GM23338 (cell line): ENCODE measurements around the gene TBX1. TPM values are rescaled to one million over a fixed set of nuclear protein-coding genes. Genes with fewer than 3 reads are reported as not detected.

Experiments
- ATAC-seq: fragments of 200-7000 bp; cut with Tn5 transposase; 3 replicates; pipeline ENCODE4 v1.9.1; 2020
- DNase-seq: peaks from one replicate; pipeline ENCODE4 v3.0.0-alpha.2; 2015; ENCODE audit warnings: low spot score
- H2AFZ ChIP-seq: fragments of 200-600 bp; sonication (generic); 2 replicates; pipeline ENCODE4 v1.8.0; 2016; ENCODE audit warnings: antibody characterized with exemption, mild to moderate bottlenecking, moderate library complexity
- H3F3A ChIP-seq: fragments of 200-600 bp; sonication (generic); replicated peaks from 2 replicates; pipeline ENCODE4 v1.8.0; 2017; ENCODE audit warnings: antibody characterized with exemption, mixed run types, low read depth
- H3K27ac ChIP-seq: fragments of 200-600 bp; sonication (generic); 2 replicates; pipeline ENCODE4 v1.6.1; 2016; ENCODE audit warnings: low read depth
- H3K27me3 ChIP-seq: fragments of 200-600 bp; sonication (generic); 2 replicates; pipeline ENCODE4 v1.8.0; 2016; ENCODE audit warnings: mild to moderate bottlenecking, mixed run types, moderate library complexity; ENCODE audit not compliant: insufficient read depth
- H3K36me3 ChIP-seq: fragments of 200-600 bp; sonication (generic); 2 replicates; pipeline ENCODE4 v1.8.0; 2016; ENCODE audit warnings: mild to moderate bottlenecking; ENCODE audit not compliant: insufficient read depth
- H3K4me1 ChIP-seq: fragments of 200-600 bp; sonication (generic); 2 replicates; pipeline ENCODE4 v1.8.0; 2016; ENCODE audit warnings: mild to moderate bottlenecking, moderate library complexity; ENCODE audit not compliant: insufficient read depth
- H3K4me2 ChIP-seq: fragments of 200-600 bp; sonication (generic); 2 replicates; pipeline ENCODE4 v1.7.1; 2017; ENCODE audit warnings: mixed run types
- H3K4me3 ChIP-seq: fragments of 200-600 bp; sonication (generic); 2 replicates; pipeline ENCODE4 v1.6.1; 2016; ENCODE audit warnings: mixed run types
- H3K79me2 ChIP-seq: fragments of 200-600 bp; sonication (generic); replicated peaks from 2 replicates; pipeline ENCODE4 v1.8.0; 2017; ENCODE audit warnings: mild to moderate bottlenecking; ENCODE audit not compliant: insufficient read depth
- H3K9me2 ChIP-seq: fragments of 200-600 bp; sonication (generic); 2 replicates; pipeline ENCODE4 v1.8.0; 2017; ENCODE audit not compliant: insufficient read depth
- H4K20me1 ChIP-seq: fragments of 200-600 bp; sonication (generic); replicated peaks from 2 replicates; pipeline ENCODE4 v1.8.0; 2017; ENCODE audit warnings: mild to moderate bottlenecking; ENCODE audit not compliant: insufficient read depth
- H3K27ac Mint-ChIP-seq: 2 replicates; pipeline ENCODE4 v1.8.0; 2020; ENCODE audit warnings: inconsistent platforms, mild to moderate bottlenecking, moderate library complexity, mixed read lengths
- H3K27me3 Mint-ChIP-seq: 3 replicates; pipeline ENCODE4 v1.8.0; 2022; ENCODE audit warnings: low read depth, mild to moderate bottlenecking, moderate library complexity, mixed read lengths, inconsistent platforms; ENCODE audit not compliant: insufficient read depth, poor library complexity
- H3K36me3 Mint-ChIP-seq: 3 replicates; pipeline ENCODE4 v1.8.0; 2021; ENCODE audit warnings: low read depth, mild to moderate bottlenecking, inconsistent platforms, moderate library complexity, mixed read lengths
- H3K4me1 Mint-ChIP-seq: 3 replicates; pipeline ENCODE4 v1.8.0; 2020; ENCODE audit warnings: mild to moderate bottlenecking, inconsistent platforms, mixed read lengths
- H3K4me3 Mint-ChIP-seq: 3 replicates; pipeline ENCODE4 v1.8.0; 2021; ENCODE audit warnings: moderate library complexity, mild to moderate bottlenecking, inconsistent platforms, mixed read lengths
- H3K9me3 Mint-ChIP-seq: 3 replicates; pipeline ENCODE4 v1.8.0; 2020; ENCODE audit warnings: moderate library complexity, mild to moderate bottlenecking, inconsistent platforms, mixed read lengths
- CREB1 ChIP-seq: fragments of 250-450 bp; sonication (Bioruptor Pico); IDR thresholded peaks from 2 replicates; pipeline ENCODE4 v1.5.0; 2020; ENCODE audit warnings: low read depth, mild to moderate bottlenecking, moderate library complexity
- EZH2 ChIP-seq: fragments of 200-600 bp; sonication (generic); IDR thresholded peaks from one replicate; pipeline ENCODE4 v1.8.0; 2017; ENCODE audit warnings: antibody characterized with exemption, mild to moderate bottlenecking, low read depth; ENCODE audit not compliant: unreplicated experiment
- EZH2phosphoT487 ChIP-seq: fragments of 200-600 bp; sonication (generic); IDR thresholded peaks from one replicate; pipeline ENCODE4 v1.8.1; 2018; ENCODE audit warnings: antibody characterized with exemption; ENCODE audit not compliant: unreplicated experiment
- JUNB ChIP-seq: IDR thresholded peaks from one replicate; pipeline ENCODE4 v1.6.1; 2016; ENCODE audit warnings: antibody characterized with exemption; ENCODE audit not compliant: unreplicated experiment
- POLR2AphosphoS5 ChIP-seq: IDR thresholded peaks from 2 replicates; pipeline ENCODE4 v1.6.1; 2016; ENCODE audit warnings: antibody characterized with exemption, low read depth
- STAT1 ChIP-seq: IDR thresholded peaks from one replicate; pipeline ENCODE4 v1.6.1; 2016; ENCODE audit warnings: antibody characterized with exemption; ENCODE audit not compliant: unreplicated experiment
- ZNF114 ChIP-seq: fragments of 250-450 bp; sonication (Bioruptor Pico); IDR thresholded peaks from 2 replicates; pipeline ENCODE4 v1.5.0; 2020; ENCODE audit warnings: mild to moderate bottlenecking, moderate library complexity
- ZNF331 ChIP-seq: fragments of 250-450 bp; sonication (Bioruptor Pico); IDR thresholded peaks from 2 replicates; pipeline ENCODE4 v1.5.0; 2020; ENCODE audit warnings: low read depth, mild to moderate bottlenecking, moderate library complexity
- polyA plus RNA-seq: library from polyadenylated mRNA; unstranded; fragments of >200 nt; fragmentation: Nextera tagmentation; extraction: Ambion mirVana; gene quantifications from 2 replicates; pipeline ENCODE4 v1.2.1, GENCODE V29; 2016
- total RNA-seq: library from RNA; depleted of rRNA; stranded (reverse); fragments of >200 nt; shearing (Covaris generic); gene quantifications from 2 replicates; pipeline ENCODE4 v1.2.3, GENCODE V29; 2014
- TF ChIP-seq, protein P1 (sequence below), 2 experiments: fragments of 200-600 bp in 1 of 2; sonication (generic) in 1 of 2; conservative IDR thresholded peaks; 2 replicates each; pipeline versions ENCODE4 v1.5.1 to v1.6.1; 2016 to 2017; ENCODE audit warnings: antibody characterized with exemption in 2 of 2, low read depth in 2 of 2, mild to moderate bottlenecking in 2 of 2, moderate library complexity in 1 of 2
- TF ChIP-seq, protein P2 (sequence below): IDR thresholded peaks from one replicate; pipeline ENCODE4 v1.6.1; 2018; ENCODE audit warnings: antibody characterized with exemption; ENCODE audit not compliant: unreplicated experiment

TBX1 gene
- total and polyA plus RNA-seq, 2 experiments from 2014 or later = 0.19 to 0.66 TPM

DNA sequence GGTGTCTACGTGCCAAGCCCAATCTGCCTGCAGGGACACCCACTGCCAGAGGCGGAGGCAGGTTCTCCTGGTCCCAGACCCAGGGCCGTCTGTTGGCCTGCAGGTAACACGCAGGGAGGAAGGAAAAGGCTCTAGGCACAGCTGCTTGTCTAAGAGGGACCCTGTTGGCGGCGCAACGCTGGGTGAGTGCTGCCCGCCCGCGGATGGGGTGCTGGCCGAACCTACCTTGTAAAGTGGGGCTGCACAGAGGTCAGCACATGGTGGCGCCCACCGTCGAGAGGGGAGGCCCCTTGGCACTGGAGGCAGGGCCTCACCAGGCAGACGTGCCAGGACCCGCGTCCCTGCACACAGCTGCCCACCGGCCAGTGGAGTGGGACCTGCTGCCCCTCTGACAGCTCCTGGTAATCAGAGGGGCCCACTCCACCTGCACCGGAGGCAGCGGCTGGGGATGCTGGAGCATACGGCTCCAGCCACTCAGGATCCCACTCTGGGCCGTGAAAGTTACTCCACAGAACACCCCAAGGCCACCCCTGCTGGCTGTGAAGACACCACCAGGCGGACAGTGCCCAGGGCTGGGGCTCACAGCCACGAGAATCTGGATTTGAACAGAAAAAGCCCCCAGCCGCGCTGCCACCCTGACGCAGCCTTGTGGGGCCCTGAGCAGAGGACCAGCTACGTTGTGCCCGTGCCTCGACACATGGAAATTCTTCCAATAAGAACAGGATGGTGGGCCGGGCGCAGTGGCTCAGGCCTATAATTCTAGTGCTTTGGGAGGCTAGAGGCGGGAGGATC is 24.0 kb downstream of the TBX1 start:
- H2AFZ ChIP-seq = no peak overlapping the region
- H3F3A ChIP-seq = no peaks in the 10 kb centered on the region
- H4K20me1 ChIP-seq = no peaks in the 10 kb centered on the region
- H3K4me3 ChIP-seq = no peak overlapping the region
- Mint-ChIP-seq H3K27ac (no peak overlapping the region), H3K36me3 (no peaks in the 10 kb centered on the region), H3K4me3 (no peak overlapping the region), H3K27me3 (peaks cover 7% of the 10 kb centered on the region), H3K9me3 (no peaks in the 10 kb centered on the region; the same call in 2 of the 3 replicates), H3K4me1 (peaks cover 3% of the 10 kb centered on the region; the same call in 2 of the 3 replicates)
- H3K27me3 ChIP-seq = no peaks in the 10 kb centered on the region
- no peak for TF ChIP-seq JUNB
- TF ChIP-seq ZNF114 (CRISPR knock-in tag) = no peak
- no peak for TF ChIP-seq EZH2phosphoT487
- H3K4me2 ChIP-seq = no peak overlapping the region
- H3K27ac ChIP-seq = no peak overlapping the region
- peak; percentile 63 for ATAC-seq
- H3K36me3 ChIP-seq = no peaks in the 10 kb centered on the region
- H3K79me2 ChIP-seq = no peaks in the 10 kb centered on the region
- no peaks in the 10 kb centered on the region for H3K4me1 ChIP-seq
- H3K9me2 ChIP-seq = no peaks in the 10 kb centered on the region
- peak; percentile 46 for DNase-seq

DNA sequence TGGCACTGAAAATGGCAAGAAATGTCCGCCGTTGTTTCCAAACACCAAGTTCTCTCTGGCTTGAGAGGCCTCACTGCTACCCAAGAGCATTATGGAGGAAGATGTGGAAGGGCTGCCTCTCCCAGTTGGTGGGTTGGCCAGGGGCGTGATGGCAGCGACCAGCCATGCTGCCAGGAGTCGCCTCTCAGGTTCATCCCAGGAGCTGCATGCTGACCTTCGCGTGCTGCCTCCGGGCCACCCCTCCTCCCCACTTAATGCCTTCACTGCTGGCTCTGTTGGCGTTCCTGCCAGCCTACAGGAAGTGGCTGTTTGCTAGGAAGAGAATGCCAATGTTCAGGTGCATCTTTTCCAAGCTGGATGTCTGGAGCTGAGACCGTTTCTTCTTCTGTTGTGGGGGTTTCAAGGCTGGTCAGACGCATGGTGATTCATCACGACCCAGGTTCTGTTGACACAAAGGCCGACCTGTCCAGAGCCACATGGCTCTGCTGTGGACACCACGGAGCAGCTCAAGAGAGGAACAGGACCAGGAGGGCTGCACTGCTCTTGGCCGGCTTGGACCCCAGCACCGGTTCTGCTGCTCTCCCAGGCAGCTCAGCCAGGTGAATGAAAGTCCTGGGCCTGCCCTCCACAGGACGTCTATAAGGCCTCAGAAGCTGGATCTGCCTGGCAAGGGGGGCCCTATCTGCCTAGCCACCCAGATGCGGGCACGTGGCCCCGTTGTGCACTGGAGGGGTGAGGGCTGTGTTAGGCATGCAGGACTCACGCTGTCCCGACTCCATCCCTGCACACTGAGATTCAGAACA is 25.1 kb downstream of the TBX1 start:
- Histone ChIP-seq H4K20me1 (no peaks in the 10 kb centered on the region), H3K79me2 (no peaks in the 10 kb centered on the region), H3K27me3 (no peaks in the 10 kb centered on the region), H2AFZ (no peak overlapping the region), H3K9me2 (no peaks in the 10 kb centered on the region), H3K4me3 (no peak overlapping the region), H3K4me1 (no peaks in the 10 kb centered on the region), H3K27ac (no peak overlapping the region), H3F3A (no peaks in the 10 kb centered on the region), H3K4me2 (no peak overlapping the region), H3K36me3 (no peaks in the 10 kb centered on the region; the same call in 1 of the 2 replicates)
- H3K27ac Mint-ChIP-seq = no peak overlapping the region
- peaks cover 8% of the 10 kb centered on the region for H3K27me3 Mint-ChIP-seq
- H3K9me3 Mint-ChIP-seq = no peaks in the 10 kb centered on the region; the same call in 2 of the 3 replicates
- H3K36me3 Mint-ChIP-seq = peaks cover 4% of the 10 kb centered on the region; the same call in 1 of the 3 replicates
- no peak for DNase-seq
- H3K4me1 Mint-ChIP-seq = peaks cover 3% of the 10 kb centered on the region; the same call in 1 of the 3 replicates
- ATAC-seq = no peak
- no peak overlapping the region for H3K4me3 Mint-ChIP-seq
- TF ChIP-seq, protein P1, sequence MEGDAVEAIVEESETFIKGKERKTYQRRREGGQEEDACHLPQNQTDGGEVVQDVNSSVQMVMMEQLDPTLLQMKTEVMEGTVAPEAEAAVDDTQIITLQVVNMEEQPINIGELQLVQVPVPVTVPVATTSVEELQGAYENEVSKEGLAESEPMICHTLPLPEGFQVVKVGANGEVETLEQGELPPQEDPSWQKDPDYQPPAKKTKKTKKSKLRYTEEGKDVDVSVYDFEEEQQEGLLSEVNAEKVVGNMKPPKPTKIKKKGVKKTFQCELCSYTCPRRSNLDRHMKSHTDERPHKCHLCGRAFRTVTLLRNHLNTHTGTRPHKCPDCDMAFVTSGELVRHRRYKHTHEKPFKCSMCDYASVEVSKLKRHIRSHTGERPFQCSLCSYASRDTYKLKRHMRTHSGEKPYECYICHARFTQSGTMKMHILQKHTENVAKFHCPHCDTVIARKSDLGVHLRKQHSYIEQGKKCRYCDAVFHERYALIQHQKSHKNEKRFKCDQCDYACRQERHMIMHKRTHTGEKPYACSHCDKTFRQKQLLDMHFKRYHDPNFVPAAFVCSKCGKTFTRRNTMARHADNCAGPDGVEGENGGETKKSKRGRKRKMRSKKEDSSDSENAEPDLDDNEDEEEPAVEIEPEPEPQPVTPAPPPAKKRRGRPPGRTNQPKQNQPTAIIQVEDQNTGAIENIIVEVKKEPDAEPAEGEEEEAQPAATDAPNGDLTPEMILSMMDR (conservative IDR thresholded peaks at IDR 0.05; ENCODE audit: low read depth in 2 of 2) = no peak
- TF ChIP-seq CREB1 (CRISPR knock-in tag) (no peak), ZNF331 (CRISPR knock-in tag) (no peak), EZH2 (no peak), STAT1 (no peak), POLR2AphosphoS5 (no peak)
- TF ChIP-seq, protein P2, sequence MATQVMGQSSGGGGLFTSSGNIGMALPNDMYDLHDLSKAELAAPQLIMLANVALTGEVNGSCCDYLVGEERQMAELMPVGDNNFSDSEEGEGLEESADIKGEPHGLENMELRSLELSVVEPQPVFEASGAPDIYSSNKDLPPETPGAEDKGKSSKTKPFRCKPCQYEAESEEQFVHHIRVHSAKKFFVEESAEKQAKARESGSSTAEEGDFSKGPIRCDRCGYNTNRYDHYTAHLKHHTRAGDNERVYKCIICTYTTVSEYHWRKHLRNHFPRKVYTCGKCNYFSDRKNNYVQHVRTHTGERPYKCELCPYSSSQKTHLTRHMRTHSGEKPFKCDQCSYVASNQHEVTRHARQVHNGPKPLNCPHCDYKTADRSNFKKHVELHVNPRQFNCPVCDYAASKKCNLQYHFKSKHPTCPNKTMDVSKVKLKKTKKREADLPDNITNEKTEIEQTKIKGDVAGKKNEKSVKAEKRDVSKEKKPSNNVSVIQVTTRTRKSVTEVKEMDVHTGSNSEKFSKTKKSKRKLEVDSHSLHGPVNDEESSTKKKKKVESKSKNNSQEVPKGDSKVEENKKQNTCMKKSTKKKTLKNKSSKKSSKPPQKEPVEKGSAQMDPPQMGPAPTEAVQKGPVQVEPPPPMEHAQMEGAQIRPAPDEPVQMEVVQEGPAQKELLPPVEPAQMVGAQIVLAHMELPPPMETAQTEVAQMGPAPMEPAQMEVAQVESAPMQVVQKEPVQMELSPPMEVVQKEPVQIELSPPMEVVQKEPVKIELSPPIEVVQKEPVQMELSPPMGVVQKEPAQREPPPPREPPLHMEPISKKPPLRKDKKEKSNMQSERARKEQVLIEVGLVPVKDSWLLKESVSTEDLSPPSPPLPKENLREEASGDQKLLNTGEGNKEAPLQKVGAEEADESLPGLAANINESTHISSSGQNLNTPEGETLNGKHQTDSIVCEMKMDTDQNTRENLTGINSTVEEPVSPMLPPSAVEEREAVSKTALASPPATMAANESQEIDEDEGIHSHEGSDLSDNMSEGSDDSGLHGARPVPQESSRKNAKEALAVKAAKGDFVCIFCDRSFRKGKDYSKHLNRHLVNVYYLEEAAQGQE = no peak
